ENCODE data around the gene ARHGEF40.
A peak's percentile ranks its signal among the peaks of the same experiment; 100 is the strongest.

Gene ARHGEF40

DNA sequence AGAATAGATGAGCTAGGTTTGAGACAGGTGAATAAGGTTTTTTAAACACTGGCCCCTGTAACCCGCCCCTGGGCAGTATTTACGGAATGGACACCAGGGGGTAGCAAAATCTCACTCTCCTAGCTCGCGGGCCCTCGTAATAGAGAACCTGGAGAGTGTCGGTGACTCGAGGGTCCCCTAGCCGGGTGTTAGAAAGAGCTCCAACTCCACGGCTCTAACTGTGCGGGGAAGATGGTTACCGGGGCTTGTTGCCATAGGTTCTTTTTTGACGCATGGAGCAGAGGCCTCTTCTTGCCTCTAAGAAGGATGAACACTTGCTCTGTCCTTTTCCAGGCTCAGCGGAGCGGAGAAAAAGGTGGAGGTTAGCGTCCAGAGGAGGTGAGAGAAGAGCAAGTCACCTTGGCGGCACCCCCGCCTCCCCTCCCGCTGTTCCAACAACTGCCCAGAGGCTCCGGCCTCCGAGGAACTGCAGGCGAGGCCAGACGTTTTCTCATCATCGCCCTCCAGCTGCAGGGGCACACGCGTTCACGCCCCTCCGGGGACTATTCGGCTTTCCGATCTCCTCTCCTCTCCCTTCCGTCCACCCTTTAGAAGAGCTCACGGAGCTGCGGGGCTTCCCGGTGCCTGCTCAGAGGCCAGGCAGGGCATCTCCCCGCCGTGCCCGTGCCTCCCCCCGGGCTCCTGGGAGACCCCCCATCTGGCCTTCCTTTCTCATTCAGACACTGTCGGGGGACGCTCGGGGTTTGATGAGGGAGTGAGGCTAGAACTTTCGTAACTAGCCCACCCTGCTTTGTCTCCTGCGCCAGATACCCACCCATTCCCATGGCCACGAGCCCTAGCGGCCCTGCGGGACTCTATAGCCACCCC lies 1.4 kb upstream of the ARHGEF40 start:
- Histone ChIP-seq H3K4me2 (ENCODE audit: low read length) (peak overlapping the region; percentile 98), H3K4me1 (ENCODE audit: control insufficient read depth, insufficient read depth, low read length) (peaks cover 32% of the 10 kb centered on the region), H3K9me3 (replicated peaks; ENCODE audit: low read length) (no peaks in the 10 kb centered on the region), H3K4me3 (ENCODE audit: low read length) (peak overlapping the region; percentile 81), H3K9ac (ENCODE audit: low read depth, low read length) (peak overlapping the region; percentile 88), H3K27me3 (ENCODE audit: control insufficient read depth, insufficient read depth, low read length) (no peaks in the 10 kb centered on the region), H3K36me3 (ENCODE audit: insufficient read depth, low read length) (peaks cover 9% of the 10 kb centered on the region)

DNA sequence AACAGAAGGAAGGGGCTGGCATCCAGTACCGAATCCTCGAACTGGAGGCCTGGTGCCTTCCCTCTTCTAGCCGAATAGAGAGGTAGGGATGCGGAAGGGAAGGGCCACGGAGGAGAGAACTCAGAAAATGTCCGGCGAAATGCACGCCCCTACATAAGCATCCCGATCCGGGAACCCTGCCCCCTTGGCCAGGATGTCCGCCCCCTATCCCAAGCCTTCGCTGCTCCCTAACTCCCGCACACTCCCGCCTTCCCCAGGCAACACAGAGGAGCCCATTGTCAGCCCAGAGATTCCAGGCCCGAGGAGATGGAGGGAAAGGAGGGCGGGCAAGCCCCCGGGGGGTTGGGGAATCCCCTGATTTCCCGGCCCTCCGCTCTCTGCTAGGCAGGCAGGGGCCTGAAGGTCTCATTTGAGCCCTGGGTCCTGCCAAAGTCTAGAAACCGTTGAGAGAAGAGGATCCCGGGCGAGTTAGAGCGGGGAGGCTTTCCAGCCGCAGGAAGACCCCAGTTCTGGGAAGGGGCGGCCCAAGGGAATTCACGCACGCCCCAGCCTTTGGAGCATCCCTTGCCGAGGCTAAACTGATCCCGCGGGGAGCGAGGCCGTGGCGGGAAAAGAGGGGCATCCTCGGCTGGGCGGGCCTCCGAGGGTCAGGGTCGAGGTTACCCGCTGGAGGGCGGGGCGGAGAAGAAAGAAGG lies 569 bp upstream of the ARHGEF40 start:
- Histone ChIP-seq H3K4me2 (ENCODE audit: low read length) (peak overlapping the region; percentile 98), H3K4me1 (ENCODE audit: control insufficient read depth, insufficient read depth, low read length) (peaks cover 30% of the 10 kb centered on the region), H3K36me3 (ENCODE audit: insufficient read depth, low read length) (peaks cover 16% of the 10 kb centered on the region), H3K4me3 (ENCODE audit: low read length) (peak overlapping the region; percentile 81), H3K9ac (ENCODE audit: low read depth, low read length) (peak overlapping the region; percentile 88), H3K9me3 (replicated peaks; ENCODE audit: low read length) (no peaks in the 10 kb centered on the region), H3K27me3 (ENCODE audit: control insufficient read depth, insufficient read depth, low read length) (no peaks in the 10 kb centered on the region)

DNA sequence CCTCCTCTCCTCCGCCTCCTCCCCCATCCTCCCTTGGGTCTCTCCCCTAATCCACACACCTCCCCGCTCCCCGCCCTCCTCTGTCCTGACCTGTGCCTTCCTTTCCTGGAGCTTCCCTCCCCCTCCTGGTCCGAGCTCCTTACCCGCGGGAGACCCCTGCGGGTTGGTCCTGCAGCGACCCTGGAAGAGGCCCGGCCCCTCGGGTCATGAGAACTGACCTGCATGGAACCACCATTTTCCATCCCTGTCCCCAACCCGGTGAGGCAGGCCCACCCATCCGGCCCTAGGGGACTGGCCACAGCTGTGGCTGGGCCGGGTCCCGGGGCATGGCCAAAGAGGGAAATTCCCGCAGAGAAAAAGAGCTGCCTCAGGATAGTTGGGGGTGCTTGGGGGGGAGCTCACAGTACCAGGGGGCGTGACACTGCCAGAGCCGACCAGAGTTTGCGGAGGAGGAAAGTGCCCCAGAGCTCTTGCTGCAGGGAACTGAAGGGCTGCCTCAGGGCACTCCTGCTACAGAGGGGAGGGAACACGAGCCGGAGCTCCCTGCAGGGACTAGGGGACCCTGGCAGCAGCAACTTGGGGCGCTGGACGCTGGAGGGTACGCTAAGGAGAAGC lies 613 bp downstream of the ARHGEF40 start:
- H3K4me2 ChIP-seq (ENCODE audit: low read length): peak overlapping the region; percentile 98
- H3K4me3 ChIP-seq (ENCODE audit: low read length): peak overlapping the region; percentile 81
- H3K36me3 ChIP-seq (ENCODE audit: insufficient read depth, low read length): peaks cover 28% of the 10 kb centered on the region
- H3K9ac ChIP-seq (ENCODE audit: low read depth, low read length): peak overlapping the region; percentile 88
- H3K9me3 ChIP-seq (replicated peaks; ENCODE audit: low read length): no peaks in the 10 kb centered on the region
- H3K27me3 ChIP-seq (ENCODE audit: control insufficient read depth, insufficient read depth, low read length): no peaks in the 10 kb centered on the region
- H3K4me1 ChIP-seq (ENCODE audit: control insufficient read depth, insufficient read depth, low read length): peaks cover 30% of the 10 kb centered on the region

DNA sequence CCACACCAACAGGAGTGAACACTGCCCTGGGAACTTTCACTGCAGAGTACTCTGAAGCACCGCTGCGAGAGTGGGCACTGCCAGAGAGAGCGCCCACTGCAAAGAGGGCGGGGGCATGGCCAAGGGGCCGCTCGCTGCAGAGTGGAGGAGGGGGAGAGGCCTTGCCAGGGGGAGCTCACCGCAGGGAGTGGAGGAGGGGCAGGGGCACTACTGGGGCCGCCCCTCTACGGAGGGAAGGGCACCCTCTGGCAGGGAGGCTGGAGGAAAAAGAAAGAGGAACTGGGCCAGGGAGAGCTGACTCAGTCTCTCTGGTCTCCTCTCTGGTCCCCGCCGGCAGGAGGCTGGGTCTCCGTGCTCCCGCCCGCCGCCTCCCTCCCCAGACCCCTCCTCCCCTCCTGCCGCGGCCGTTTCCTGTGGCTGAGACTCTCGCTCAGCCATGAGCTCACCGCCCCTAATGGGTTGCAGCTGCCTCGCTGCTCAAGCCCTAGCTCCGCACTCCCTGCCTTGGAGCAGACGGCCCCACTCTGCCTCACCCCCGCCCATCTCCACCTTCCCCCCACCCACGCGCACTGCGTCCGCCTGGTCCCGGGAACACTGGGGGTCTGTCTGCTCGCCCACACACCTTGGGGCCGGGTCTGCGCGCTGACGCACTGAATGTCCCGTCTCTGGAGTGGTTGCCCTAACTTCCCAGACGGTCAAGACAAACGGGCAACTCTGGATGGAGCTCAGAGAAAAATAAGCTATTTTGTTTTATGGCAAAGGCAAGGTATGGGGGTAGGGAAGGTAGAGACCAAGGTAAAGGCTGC lies 1.3 kb downstream of the ARHGEF40 start:
- Histone ChIP-seq H3K27me3 (ENCODE audit: control insufficient read depth, insufficient read depth, low read length) (no peaks in the 10 kb centered on the region), H3K4me3 (ENCODE audit: low read length) (peak overlapping the region; percentile 81), H3K36me3 (ENCODE audit: insufficient read depth, low read length) (peaks cover 35% of the 10 kb centered on the region), H3K4me1 (ENCODE audit: control insufficient read depth, insufficient read depth, low read length) (peaks cover 30% of the 10 kb centered on the region), H3K9me3 (replicated peaks; ENCODE audit: low read length) (no peaks in the 10 kb centered on the region), H3K9ac (ENCODE audit: low read depth, low read length) (peak overlapping the region; percentile 88), H3K4me2 (ENCODE audit: low read length) (peak overlapping the region; percentile 98)

DNA sequence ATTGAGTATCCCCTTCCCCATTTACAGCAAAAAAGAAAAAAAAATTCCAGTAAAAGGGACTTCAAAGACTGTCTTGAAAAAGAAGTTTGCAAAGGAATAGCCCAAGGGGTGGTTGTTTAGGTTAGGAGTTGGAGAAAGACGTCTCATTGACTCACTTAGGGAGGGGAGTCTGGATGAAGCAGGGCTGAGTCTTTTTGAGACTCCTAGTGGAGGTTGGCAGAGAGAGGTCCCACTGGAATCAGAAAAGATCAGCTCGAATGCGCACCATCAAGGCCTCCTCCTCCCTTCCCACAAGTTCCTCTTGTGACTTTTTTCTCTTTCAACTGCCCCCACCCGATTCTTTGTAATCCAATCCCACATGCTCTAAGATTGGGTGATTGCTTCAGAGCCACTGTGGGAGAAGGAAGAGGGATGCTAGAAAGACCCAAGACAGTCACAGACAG lies 1.9 kb downstream of the ARHGEF40 start:
- peaks cover 42% of the 10 kb centered on the region for H3K36me3 ChIP-seq (ENCODE audit: insufficient read depth, low read length)
- no peaks in the 10 kb centered on the region for H3K9me3 ChIP-seq (replicated peaks; ENCODE audit: low read length)
- H3K4me3 ChIP-seq (ENCODE audit: low read length): peak overlapping the region; percentile 81
- H3K9ac ChIP-seq (ENCODE audit: low read depth, low read length): peak overlapping the region; percentile 75
- peaks cover 30% of the 10 kb centered on the region for H3K4me1 ChIP-seq (ENCODE audit: control insufficient read depth, insufficient read depth, low read length)
- no peaks in the 10 kb centered on the region for H3K27me3 ChIP-seq (ENCODE audit: control insufficient read depth, insufficient read depth, low read length)
- H3K4me2 ChIP-seq (ENCODE audit: low read length): peak overlapping the region; percentile 98

DNA sequence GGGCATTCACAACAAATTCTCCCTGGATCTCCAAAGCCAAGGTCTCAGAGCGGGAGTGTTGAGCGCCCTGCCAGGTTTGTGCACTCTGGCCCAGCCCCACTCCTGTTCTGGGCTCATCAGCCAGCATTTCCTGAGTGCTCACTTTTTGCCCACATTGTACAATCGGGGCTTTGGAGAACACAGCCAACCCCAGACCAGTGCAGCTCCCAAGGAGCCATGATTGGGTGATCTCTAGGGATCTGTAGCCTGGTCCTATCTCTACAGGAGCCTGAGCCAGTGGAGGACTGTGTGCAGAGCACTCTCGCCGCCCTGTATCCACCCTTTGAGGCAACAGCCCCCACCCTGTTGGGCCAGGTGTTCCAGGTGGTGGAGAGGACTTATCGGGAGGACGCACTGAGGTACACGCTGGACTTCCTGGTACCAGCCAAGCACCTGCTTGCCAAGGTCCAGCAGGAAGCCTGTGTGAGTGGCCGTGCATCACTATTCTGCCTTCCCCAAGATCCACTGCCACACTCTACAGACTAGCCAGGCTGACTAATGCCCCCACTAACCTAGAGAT lies 2.8 kb downstream of the ARHGEF40 start:
- no peak overlapping the region for H3K9ac ChIP-seq (ENCODE audit: low read depth, low read length)
- peaks cover 49% of the 10 kb centered on the region for H3K36me3 ChIP-seq (ENCODE audit: insufficient read depth, low read length)
- peak overlapping the region; percentile 98 for H3K4me2 ChIP-seq (ENCODE audit: low read length)
- H3K4me3 ChIP-seq (ENCODE audit: low read length): no peak overlapping the region
- peaks cover 30% of the 10 kb centered on the region for H3K4me1 ChIP-seq (ENCODE audit: control insufficient read depth, insufficient read depth, low read length)
- no peaks in the 10 kb centered on the region for H3K27me3 ChIP-seq (ENCODE audit: control insufficient read depth, insufficient read depth, low read length)
- H3K9me3 ChIP-seq (replicated peaks; ENCODE audit: low read length): no peaks in the 10 kb centered on the region

DNA sequence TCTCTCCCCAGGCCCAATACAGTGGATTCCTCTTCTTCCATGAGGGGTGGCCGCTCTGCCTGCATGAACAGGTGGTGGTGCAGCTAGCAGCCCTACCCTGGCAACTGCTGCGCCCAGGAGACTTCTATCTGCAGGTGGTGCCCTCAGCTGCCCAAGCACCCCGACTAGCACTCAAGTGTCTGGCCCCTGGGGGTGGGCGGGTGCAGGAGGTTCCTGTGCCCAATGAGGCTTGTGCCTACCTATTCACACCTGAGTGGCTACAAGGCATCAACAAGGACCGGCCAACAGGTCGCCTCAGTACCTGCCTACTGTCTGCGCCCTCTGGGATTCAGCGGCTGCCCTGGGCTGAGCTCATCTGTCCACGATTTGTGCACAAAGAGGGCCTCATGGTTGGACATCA lies 3.8 kb downstream of the ARHGEF40 start:
- Histone ChIP-seq H3K4me2 (ENCODE audit: low read length) (no peak overlapping the region), H3K4me1 (ENCODE audit: control insufficient read depth, insufficient read depth, low read length) (peaks cover 26% of the 10 kb centered on the region), H3K9ac (ENCODE audit: low read depth, low read length) (no peak overlapping the region), H3K36me3 (ENCODE audit: insufficient read depth, low read length) (peaks cover 59% of the 10 kb centered on the region), H3K9me3 (replicated peaks; ENCODE audit: low read length) (no peaks in the 10 kb centered on the region), H3K27me3 (ENCODE audit: control insufficient read depth, insufficient read depth, low read length) (no peaks in the 10 kb centered on the region), H3K4me3 (ENCODE audit: low read length) (no peak overlapping the region)

DNA sequence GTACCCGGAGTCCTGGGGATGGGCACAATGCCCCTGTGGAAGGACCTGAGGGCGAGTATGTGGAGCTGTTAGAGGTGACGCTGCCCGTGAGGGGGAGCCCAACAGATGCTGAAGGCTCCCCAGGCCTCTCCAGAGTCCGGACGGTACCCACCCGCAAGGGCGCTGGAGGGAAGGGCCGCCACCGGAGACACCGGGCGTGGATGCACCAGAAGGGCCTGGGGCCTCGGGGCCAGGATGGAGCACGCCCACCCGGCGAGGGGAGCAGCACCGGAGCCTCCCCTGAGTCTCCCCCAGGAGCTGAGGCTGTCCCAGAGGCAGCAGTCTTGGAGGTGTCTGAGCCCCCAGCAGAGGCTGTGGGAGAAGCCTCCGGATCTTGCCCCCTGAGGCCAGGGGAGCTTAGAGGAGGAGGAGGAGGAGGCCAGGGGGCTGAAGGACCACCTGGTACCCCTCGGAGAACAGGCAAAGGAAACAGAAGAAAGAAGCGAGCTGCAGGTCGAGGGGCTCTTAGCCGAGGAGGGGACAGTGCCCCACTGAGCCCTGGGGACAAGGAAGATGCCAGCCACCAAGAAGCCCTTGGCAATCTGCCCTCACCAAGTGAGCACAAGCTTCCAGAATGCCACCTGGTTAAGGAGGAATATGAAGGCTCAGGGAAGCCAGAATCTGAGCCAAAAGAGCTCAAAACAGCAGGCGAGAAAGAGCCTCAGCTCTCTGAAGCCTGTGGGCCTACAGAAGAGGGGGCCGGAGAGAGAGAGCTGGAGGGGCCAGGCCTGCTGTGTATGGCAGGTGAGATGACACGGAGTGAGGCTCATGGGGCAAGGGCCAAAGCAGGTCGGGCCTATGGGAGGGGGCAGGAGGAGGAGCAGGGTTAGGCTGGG lies 4.5 kb downstream of the ARHGEF40 start:
- H3K9ac ChIP-seq (ENCODE audit: low read depth, low read length): no peak overlapping the region
- H3K4me2 ChIP-seq (ENCODE audit: low read length): no peak overlapping the region
- H3K9me3 ChIP-seq (replicated peaks; ENCODE audit: low read length): no peaks in the 10 kb centered on the region
- no peak overlapping the region for H3K4me3 ChIP-seq (ENCODE audit: low read length)
- H3K27me3 ChIP-seq (ENCODE audit: control insufficient read depth, insufficient read depth, low read length): no peaks in the 10 kb centered on the region
- H3K4me1 ChIP-seq (ENCODE audit: control insufficient read depth, insufficient read depth, low read length): peaks cover 19% of the 10 kb centered on the region
- peaks cover 67% of the 10 kb centered on the region for H3K36me3 ChIP-seq (ENCODE audit: insufficient read depth, low read length)

DNA sequence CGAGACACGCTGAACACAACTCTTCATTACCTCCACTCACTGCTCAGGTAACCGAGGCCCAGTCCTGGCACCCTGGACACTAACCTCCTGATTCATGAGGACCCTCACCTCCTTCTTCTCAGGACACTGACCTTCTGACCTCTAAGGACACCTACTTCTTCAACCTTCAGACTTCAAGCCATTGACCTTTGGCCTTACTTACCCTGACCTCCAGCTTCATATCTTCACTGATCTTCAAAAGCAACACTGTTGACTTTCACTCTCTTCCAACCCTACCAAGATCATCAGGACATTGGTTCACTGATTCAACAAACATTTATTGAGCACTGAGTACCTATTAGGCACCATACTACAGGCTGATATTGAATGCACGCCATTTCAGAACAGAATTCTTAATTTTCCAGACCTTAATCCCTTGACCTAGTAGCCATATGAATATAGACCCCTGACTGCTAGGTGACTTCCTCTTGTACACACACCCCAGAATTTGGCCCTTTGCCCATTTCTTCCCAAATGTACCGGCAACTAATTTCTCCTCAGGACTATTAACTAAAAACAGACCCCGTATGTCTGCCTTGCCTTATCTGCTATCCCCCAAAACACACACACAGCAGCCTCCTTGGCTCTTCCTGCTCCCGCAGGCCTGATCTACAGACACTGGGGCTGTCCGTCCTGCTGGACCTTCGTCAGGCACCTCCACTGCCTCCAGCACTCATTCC lies 5.8 kb downstream of the ARHGEF40 start:
- H3K4me2 ChIP-seq (ENCODE audit: low read length): no peak overlapping the region
- no peak overlapping the region for H3K9ac ChIP-seq (ENCODE audit: low read depth, low read length)
- H3K4me3 ChIP-seq (ENCODE audit: low read length): no peak overlapping the region
- peaks cover 79% of the 10 kb centered on the region for H3K36me3 ChIP-seq (ENCODE audit: insufficient read depth, low read length)
- no peaks in the 10 kb centered on the region for H3K9me3 ChIP-seq (replicated peaks; ENCODE audit: low read length)
- no peaks in the 10 kb centered on the region for H3K27me3 ChIP-seq (ENCODE audit: control insufficient read depth, insufficient read depth, low read length)
- peaks cover 16% of the 10 kb centered on the region for H3K4me1 ChIP-seq (ENCODE audit: control insufficient read depth, insufficient read depth, low read length)

DNA sequence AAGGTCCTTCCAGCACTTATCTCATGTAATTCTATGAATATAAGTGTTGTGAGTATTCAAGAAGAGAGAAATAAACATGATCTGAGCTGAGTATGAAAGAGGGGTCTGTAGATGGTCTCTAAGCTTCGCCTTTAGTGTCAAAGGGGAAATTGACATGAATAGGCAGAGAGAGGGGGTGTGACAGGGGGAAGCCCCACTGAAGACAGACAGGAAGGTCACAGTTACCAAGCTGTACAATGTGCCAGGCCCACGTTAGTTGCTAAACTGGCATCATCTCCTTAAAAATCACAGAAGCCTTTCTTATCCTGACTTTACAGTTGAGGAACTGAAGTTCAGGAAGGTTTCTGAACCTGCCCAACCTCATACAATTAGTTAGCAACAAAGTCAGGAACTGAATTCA lies 7.6 kb downstream of the ARHGEF40 start:
- H3K4me1 ChIP-seq (ENCODE audit: control insufficient read depth, insufficient read depth, low read length): peaks cover 5% of the 10 kb centered on the region
- H3K27me3 ChIP-seq (ENCODE audit: control insufficient read depth, insufficient read depth, low read length): no peaks in the 10 kb centered on the region
- no peak overlapping the region for H3K4me2 ChIP-seq (ENCODE audit: low read length)
- no peaks in the 10 kb centered on the region for H3K9me3 ChIP-seq (replicated peaks; ENCODE audit: low read length)
- no peak overlapping the region for H3K9ac ChIP-seq (ENCODE audit: low read depth, low read length)
- H3K4me3 ChIP-seq (ENCODE audit: low read length): no peak overlapping the region
- peaks cover 93% of the 10 kb centered on the region for H3K36me3 ChIP-seq (ENCODE audit: insufficient read depth, low read length)

Measured in skeletal muscle satellite cell (primary cell).